ENCODE data around the gene TEX13C. TPM values are rescaled to one million over a fixed set of nuclear protein-coding genes. Genes with fewer than 3 reads are reported as not detected.

TEX13C gene
- total and polyA plus RNA-seq, 2 of the 8 experiments (the other 6 are each of a cell fraction or from before 2014, with no cell fraction given): 0.03 to 0.09 TPM

DNA sequence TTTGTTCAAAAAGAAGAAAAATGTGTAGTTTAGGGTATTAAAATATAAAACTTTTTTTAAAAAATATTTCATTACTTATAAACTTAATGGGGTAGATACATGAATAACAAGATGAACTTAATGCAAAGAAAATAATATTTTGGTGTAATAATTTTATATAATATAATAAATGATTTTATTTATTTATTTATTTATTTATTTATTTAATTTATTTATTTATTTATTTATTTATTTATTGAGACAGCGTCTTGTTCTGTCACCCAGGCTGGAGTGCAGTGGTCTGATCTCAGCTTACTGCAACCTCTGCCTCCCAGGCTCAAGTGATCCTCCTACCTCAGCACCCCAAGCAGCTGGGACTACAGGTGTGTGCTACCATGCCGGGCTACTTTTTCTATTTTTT lies 20.8 kb upstream of the TEX13C start (continued):
- TF ChIP-seq, protein P1, sequence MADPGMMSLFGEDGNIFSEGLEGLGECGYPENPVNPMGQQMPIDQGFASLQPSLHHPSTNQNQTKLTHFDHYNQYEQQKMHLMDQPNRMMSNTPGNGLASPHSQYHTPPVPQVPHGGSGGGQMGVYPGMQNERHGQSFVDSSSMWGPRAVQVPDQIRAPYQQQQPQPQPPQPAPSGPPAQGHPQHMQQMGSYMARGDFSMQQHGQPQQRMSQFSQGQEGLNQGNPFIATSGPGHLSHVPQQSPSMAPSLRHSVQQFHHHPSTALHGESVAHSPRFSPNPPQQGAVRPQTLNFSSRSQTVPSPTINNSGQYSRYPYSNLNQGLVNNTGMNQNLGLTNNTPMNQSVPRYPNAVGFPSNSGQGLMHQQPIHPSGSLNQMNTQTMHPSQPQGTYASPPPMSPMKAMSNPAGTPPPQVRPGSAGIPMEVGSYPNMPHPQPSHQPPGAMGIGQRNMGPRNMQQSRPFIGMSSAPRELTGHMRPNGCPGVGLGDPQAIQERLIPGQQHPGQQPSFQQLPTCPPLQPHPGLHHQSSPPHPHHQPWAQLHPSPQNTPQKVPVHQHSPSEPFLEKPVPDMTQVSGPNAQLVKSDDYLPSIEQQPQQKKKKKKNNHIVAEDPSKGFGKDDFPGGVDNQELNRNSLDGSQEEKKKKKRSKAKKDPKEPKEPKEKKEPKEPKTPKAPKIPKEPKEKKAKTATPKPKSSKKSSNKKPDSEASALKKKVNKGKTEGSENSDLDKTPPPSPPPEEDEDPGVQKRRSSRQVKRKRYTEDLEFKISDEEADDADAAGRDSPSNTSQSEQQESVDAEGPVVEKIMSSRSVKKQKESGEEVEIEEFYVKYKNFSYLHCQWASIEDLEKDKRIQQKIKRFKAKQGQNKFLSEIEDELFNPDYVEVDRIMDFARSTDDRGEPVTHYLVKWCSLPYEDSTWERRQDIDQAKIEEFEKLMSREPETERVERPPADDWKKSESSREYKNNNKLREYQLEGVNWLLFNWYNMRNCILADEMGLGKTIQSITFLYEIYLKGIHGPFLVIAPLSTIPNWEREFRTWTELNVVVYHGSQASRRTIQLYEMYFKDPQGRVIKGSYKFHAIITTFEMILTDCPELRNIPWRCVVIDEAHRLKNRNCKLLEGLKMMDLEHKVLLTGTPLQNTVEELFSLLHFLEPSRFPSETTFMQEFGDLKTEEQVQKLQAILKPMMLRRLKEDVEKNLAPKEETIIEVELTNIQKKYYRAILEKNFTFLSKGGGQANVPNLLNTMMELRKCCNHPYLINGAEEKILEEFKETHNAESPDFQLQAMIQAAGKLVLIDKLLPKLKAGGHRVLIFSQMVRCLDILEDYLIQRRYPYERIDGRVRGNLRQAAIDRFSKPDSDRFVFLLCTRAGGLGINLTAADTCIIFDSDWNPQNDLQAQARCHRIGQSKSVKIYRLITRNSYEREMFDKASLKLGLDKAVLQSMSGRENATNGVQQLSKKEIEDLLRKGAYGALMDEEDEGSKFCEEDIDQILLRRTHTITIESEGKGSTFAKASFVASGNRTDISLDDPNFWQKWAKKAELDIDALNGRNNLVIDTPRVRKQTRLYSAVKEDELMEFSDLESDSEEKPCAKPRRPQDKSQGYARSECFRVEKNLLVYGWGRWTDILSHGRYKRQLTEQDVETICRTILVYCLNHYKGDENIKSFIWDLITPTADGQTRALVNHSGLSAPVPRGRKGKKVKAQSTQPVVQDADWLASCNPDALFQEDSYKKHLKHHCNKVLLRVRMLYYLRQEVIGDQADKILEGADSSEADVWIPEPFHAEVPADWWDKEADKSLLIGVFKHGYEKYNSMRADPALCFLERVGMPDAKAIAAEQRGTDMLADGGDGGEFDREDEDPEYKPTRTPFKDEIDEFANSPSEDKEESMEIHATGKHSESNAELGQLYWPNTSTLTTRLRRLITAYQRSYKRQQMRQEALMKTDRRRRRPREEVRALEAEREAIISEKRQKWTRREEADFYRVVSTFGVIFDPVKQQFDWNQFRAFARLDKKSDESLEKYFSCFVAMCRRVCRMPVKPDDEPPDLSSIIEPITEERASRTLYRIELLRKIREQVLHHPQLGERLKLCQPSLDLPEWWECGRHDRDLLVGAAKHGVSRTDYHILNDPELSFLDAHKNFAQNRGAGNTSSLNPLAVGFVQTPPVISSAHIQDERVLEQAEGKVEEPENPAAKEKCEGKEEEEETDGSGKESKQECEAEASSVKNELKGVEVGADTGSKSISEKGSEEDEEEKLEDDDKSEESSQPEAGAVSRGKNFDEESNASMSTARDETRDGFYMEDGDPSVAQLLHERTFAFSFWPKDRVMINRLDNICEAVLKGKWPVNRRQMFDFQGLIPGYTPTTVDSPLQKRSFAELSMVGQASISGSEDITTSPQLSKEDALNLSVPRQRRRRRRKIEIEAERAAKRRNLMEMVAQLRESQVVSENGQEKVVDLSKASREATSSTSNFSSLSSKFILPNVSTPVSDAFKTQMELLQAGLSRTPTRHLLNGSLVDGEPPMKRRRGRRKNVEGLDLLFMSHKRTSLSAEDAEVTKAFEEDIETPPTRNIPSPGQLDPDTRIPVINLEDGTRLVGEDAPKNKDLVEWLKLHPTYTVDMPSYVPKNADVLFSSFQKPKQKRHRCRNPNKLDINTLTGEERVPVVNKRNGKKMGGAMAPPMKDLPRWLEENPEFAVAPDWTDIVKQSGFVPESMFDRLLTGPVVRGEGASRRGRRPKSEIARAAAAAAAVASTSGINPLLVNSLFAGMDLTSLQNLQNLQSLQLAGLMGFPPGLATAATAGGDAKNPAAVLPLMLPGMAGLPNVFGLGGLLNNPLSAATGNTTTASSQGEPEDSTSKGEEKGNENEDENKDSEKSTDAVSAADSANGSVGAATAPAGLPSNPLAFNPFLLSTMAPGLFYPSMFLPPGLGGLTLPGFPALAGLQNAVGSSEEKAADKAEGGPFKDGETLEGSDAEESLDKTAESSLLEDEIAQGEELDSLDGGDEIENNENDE (IDR thresholded peaks at IDR 0.05; ENCODE audit: insufficient replicate concordance, low read length): no peak
- TF ChIP-seq, protein P2, sequence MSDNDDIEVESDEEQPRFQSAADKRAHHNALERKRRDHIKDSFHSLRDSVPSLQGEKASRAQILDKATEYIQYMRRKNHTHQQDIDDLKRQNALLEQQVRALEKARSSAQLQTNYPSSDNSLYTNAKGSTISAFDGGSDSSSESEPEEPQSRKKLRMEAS (IDR thresholded peaks at IDR 0.05): no peak
- TF ChIP-seq JUN (IDR thresholded peaks at IDR 0.05; ENCODE audit: low read depth, low read length): no peak
- no peak for TF ChIP-seq NANOG (IDR thresholded peaks at IDR 0.05; ENCODE audit: insufficient read depth, low read depth, low read length, poor library complexity, severe bottlenecking)
- TF ChIP-seq RAD21 (IDR thresholded peaks at IDR 0.05 in 1 of 2, conservative IDR thresholded peaks at IDR 0.05 in 1 of 2; ENCODE audit: low read depth in 2 of 2, low read length in 2 of 2): no peak
- TF ChIP-seq ATF2 (IDR thresholded peaks at IDR 0.05; ENCODE audit: low read length): no peak
- no peak for TF ChIP-seq TBP (IDR thresholded peaks at IDR 0.05; ENCODE audit: low read depth, low read length)
- no peak for TF ChIP-seq SIRT6 (IDR thresholded peaks at IDR 0.05; ENCODE audit: low read length)

Data from H1 (cell line).